Activated T-helper 2 cell treated with anti-CD3 and anti-CD28 coated beads, Interferon-gamma antibody, Interleukin-2, Interleukin-4, amounts not matched to agents 10 μg/mL and 5 μg/mL and 100 μg/mL, durations not matched to agents 14 hours and 24 hours and 36 hours (primary cell): ENCODE data around the gene NAA25. TPM values are rescaled to one million over a fixed set of nuclear protein-coding genes. Genes with fewer than 3 reads are reported as not detected.
A peak's percentile ranks its signal among the peaks of the same experiment; 100 is the strongest.
"Not testable (repeated sequence)": the region's sequence is repeated elsewhere in the genome, so short reads cannot be mapped to it uniquely, and the experiment has no call there.

ENCODE experiments used
- DNase-seq: peaks from one replicate; pipeline ENCODE4 v3.0.0; 2021; ENCODE audit warnings: low spot score
- H3K27ac Mint-ChIP-seq: one replicate; pipeline ENCODE4 v1.8.0; 2021; ENCODE audit warnings: mixed read lengths
- H3K27me3 Mint-ChIP-seq: one replicate; pipeline ENCODE4 v1.8.0; 2021; ENCODE audit warnings: low read depth, mixed read lengths
- H3K36me3 Mint-ChIP-seq: one replicate; pipeline ENCODE4 v1.8.0; 2021; ENCODE audit warnings: low read depth, mixed read lengths
- H3K4me1 Mint-ChIP-seq: one replicate; pipeline ENCODE4 v1.8.0; 2021; ENCODE audit warnings: low read depth, mixed read lengths
- H3K4me3 Mint-ChIP-seq: one replicate; pipeline ENCODE4 v1.8.0; 2021; ENCODE audit warnings: low read depth, mild to moderate bottlenecking, moderate library complexity, mixed read lengths
- H3K9me3 Mint-ChIP-seq: one replicate; pipeline ENCODE4 v1.8.0; 2021; ENCODE audit warnings: mixed read lengths
- intact Hi-C: fragments of 100-400 bp; cut with micrococcal nuclease; formaldehyde crosslinking; loops from one replicate; pipeline ENCODE4 v1.15.1; 2023
- total RNA-seq: library from RNA; stranded (reverse); gene quantifications from 2 replicates; pipeline ENCODE4 v1.2.3, GENCODE V29; 2022

NAA25 gene
- total RNA-seq, 1 donor from 2014 or later = 48.7 TPM

GRCh38 chr12:112087851-112088250, 20.7 kb downstream of the NAA25 start:
- peaks cover 21% of the 10 kb centered on the region for H3K4me1 Mint-ChIP-seq
- peaks cover 69% of the 10 kb centered on the region for H3K36me3 Mint-ChIP-seq
- H3K27ac Mint-ChIP-seq = peak overlapping the region; percentile 3
- no peak for DNase-seq
- no peaks in the 10 kb centered on the region for H3K9me3 Mint-ChIP-seq
- no peaks in the 10 kb centered on the region for H3K27me3 Mint-ChIP-seq
- intact Hi-C loops = no loop called here
- H3K4me3 Mint-ChIP-seq = no peak overlapping the region

- no peaks in the 10 kb centered on the region for H3K9me3 Mint-ChIP-seq
- peaks cover 23% of the 10 kb centered on the region for H3K4me1 Mint-ChIP-seq
- intact Hi-C loops = no loop called here
- DNase-seq = no peak
- H3K27me3 Mint-ChIP-seq = no peaks in the 10 kb centered on the region
- H3K27ac Mint-ChIP-seq = peak overlapping the region; percentile 3
- no peak overlapping the region for H3K4me3 Mint-ChIP-seq
- H3K36me3 Mint-ChIP-seq = peaks cover 67% of the 10 kb centered on the region
Measured at GRCh38 chr12:112087055-112087850, 21.3 kb downstream of the NAA25 start.

- no peak for DNase-seq
- peaks cover 74% of the 10 kb centered on the region for H3K36me3 Mint-ChIP-seq
- no peaks in the 10 kb centered on the region for H3K9me3 Mint-ChIP-seq
- no peak overlapping the region for H3K27ac Mint-ChIP-seq
- no peak overlapping the region for H3K4me3 Mint-ChIP-seq
- intact Hi-C loops = no loop called here
- no peaks in the 10 kb centered on the region for H3K27me3 Mint-ChIP-seq
- peaks cover 3% of the 10 kb centered on the region for H3K4me1 Mint-ChIP-seq
Measured at GRCh38 chr12:112066566-112066965, 42.0 kb downstream of the NAA25 start.

GRCh38 chr12:112063273-112063672, 45.3 kb downstream of the NAA25 start:
- H3K27ac Mint-ChIP-seq = no peak overlapping the region
- no peak for DNase-seq
- H3K4me3 Mint-ChIP-seq = no peak overlapping the region
- H3K27me3 Mint-ChIP-seq = no peaks in the 10 kb centered on the region
- no peaks in the 10 kb centered on the region for H3K9me3 Mint-ChIP-seq
- H3K36me3 Mint-ChIP-seq = peaks cover 68% of the 10 kb centered on the region
- intact Hi-C loops = no loop called here
- H3K4me1 Mint-ChIP-seq = peaks cover 3% of the 10 kb centered on the region

GRCh38 chr12:112061137-112061536, 47.4 kb downstream of the NAA25 start:
- H3K27ac Mint-ChIP-seq = no peak overlapping the region
- H3K27me3 Mint-ChIP-seq = no peaks in the 10 kb centered on the region
- H3K4me3 Mint-ChIP-seq = no peak overlapping the region
- no peaks in the 10 kb centered on the region for H3K9me3 Mint-ChIP-seq
- intact Hi-C loops = no loop called here
- H3K36me3 Mint-ChIP-seq = peaks cover 65% of the 10 kb centered on the region
- no peak for DNase-seq
- no peaks in the 10 kb centered on the region for H3K4me1 Mint-ChIP-seq

GRCh38 chr12:112049351-112049750, 59.2 kb downstream of the NAA25 start:
- Mint-ChIP-seq H3K27me3 (no peaks in the 10 kb centered on the region), H3K27ac (no peak overlapping the region), H3K4me1 (peaks cover 4% of the 10 kb centered on the region), H3K9me3 (no peaks in the 10 kb centered on the region), H3K36me3 (peaks cover 64% of the 10 kb centered on the region), H3K4me3 (no peak overlapping the region)
- intact Hi-C loops = no loop called here
- no peak for DNase-seq

GRCh38 chr12:112046003-112046402, 62.6 kb downstream of the NAA25 start:
- intact Hi-C loops = no loop called here
- Mint-ChIP-seq H3K4me3 (no peak overlapping the region), H3K4me1 (no peaks in the 10 kb centered on the region), H3K9me3 (no peaks in the 10 kb centered on the region), H3K27me3 (no peaks in the 10 kb centered on the region), H3K27ac (no peak overlapping the region), H3K36me3 (peaks cover 59% of the 10 kb centered on the region)
- DNase-seq = no peak

- H3K4me1 Mint-ChIP-seq, H3K27ac Mint-ChIP-seq, intact Hi-C loops, DNase-seq, H3K4me3 Mint-ChIP-seq, H3K9me3 Mint-ChIP-seq, H3K27me3 Mint-ChIP-seq: not testable (repeated sequence)
- H3K36me3 Mint-ChIP-seq = peaks cover 61% of the 10 kb centered on the region
Measured at GRCh38 chr12:112036614-112037013, 72.0 kb downstream of the NAA25 start.

GRCh38 chr12:112035219-112035785, 73.3 kb downstream of the NAA25 start:
- Mint-ChIP-seq H3K27me3 (no peaks in the 10 kb centered on the region), H3K27ac (no peak overlapping the region), H3K4me3 (no peak overlapping the region), H3K4me1 (peaks cover 1% of the 10 kb centered on the region), H3K9me3 (no peaks in the 10 kb centered on the region), H3K36me3 (peaks cover 67% of the 10 kb centered on the region)
- DNase-seq = no peak
- intact Hi-C loops = no loop called here

GRCh38 chr12:112032292-112032691, 76.3 kb downstream of the NAA25 start:
- no peaks in the 10 kb centered on the region for H3K27me3 Mint-ChIP-seq
- peaks cover 63% of the 10 kb centered on the region for H3K36me3 Mint-ChIP-seq
- intact Hi-C loops = no loop called here

GRCh38 chr12:112031472-112031871, 77.1 kb downstream of the NAA25 start:
- Mint-ChIP-seq H3K27ac (no peak overlapping the region), H3K9me3 (no peaks in the 10 kb centered on the region), H3K27me3 (no peaks in the 10 kb centered on the region), H3K4me1 (peaks cover 5% of the 10 kb centered on the region), H3K4me3 (no peak overlapping the region), H3K36me3 (peaks cover 58% of the 10 kb centered on the region)
- intact Hi-C loops = no loop called here
- no peak for DNase-seq

More at GRCh38 chr12:112032292-112032691, 76.3 kb downstream of the NAA25 start:
- DNase-seq = no peak
- H3K9me3 Mint-ChIP-seq = no peaks in the 10 kb centered on the region
- H3K27ac Mint-ChIP-seq = no peak overlapping the region
- no peak overlapping the region for H3K4me3 Mint-ChIP-seq
- H3K4me1 Mint-ChIP-seq = peaks cover 3% of the 10 kb centered on the region

GRCh38 chr12:112029301-112029700, 79.3 kb downstream of the NAA25 start:
- no peaks in the 10 kb centered on the region for H3K9me3 Mint-ChIP-seq
- H3K27me3 Mint-ChIP-seq = no peaks in the 10 kb centered on the region
- peaks cover 11% of the 10 kb centered on the region for H3K4me1 Mint-ChIP-seq
- H3K27ac Mint-ChIP-seq = no peak overlapping the region
- H3K4me3 Mint-ChIP-seq = no peak overlapping the region
- H3K36me3 Mint-ChIP-seq = peaks cover 57% of the 10 kb centered on the region
- DNase-seq = no peak
- intact Hi-C loops = no loop called here

GRCh38 chr12:112025808-112026375, 82.7 kb downstream of the NAA25 start:
- no peak overlapping the region for H3K4me3 Mint-ChIP-seq
- intact Hi-C loops = no loop called here
- peaks cover 67% of the 10 kb centered on the region for H3K36me3 Mint-ChIP-seq
- H3K27me3 Mint-ChIP-seq = no peaks in the 10 kb centered on the region
- no peaks in the 10 kb centered on the region for H3K9me3 Mint-ChIP-seq
- H3K4me1 Mint-ChIP-seq = peaks cover 21% of the 10 kb centered on the region
- no peak for DNase-seq
- H3K27ac Mint-ChIP-seq = peak overlapping the region; percentile 76
